Fibroblast of villous mesenchyme (primary cell): ENCODE results near the gene RNFT2. TPM values are rescaled to one million over a fixed set of nuclear protein-coding genes. Genes with fewer than 3 reads are reported as not detected.
"Not testable (repeated sequence)": the region's sequence is repeated elsewhere in the genome, so short reads cannot be mapped to it uniquely, and the experiment has no call there.

ENCODE experiments used
- DNase-seq: peaks from one replicate; pipeline ENCODE4 v3.0.0-alpha.2; 2010; ENCODE audit warnings: low read depth
- H3K4me3 ChIP-seq: 2 replicates; pipeline ENCODE4 v1.5.1; 2011; ENCODE audit warnings: low read depth, mild to moderate bottlenecking, low read length
- CTCF ChIP-seq: IDR thresholded peaks from 2 replicates; pipeline ENCODE4 v1.5.1; 2012; ENCODE audit warnings: low read depth, mild to moderate bottlenecking, low read length; ENCODE audit not compliant: insufficient read depth
- total RNA-seq: library from RNA; depleted of rRNA; stranded (reverse); fragments of >200 nt; gene quantifications from 2 replicates; pipeline ENCODE4 v1.2.3, GENCODE V29; 2012

Gene RNFT2
- total RNA-seq, 1 donor, result 7.3 TPM

DNA sequence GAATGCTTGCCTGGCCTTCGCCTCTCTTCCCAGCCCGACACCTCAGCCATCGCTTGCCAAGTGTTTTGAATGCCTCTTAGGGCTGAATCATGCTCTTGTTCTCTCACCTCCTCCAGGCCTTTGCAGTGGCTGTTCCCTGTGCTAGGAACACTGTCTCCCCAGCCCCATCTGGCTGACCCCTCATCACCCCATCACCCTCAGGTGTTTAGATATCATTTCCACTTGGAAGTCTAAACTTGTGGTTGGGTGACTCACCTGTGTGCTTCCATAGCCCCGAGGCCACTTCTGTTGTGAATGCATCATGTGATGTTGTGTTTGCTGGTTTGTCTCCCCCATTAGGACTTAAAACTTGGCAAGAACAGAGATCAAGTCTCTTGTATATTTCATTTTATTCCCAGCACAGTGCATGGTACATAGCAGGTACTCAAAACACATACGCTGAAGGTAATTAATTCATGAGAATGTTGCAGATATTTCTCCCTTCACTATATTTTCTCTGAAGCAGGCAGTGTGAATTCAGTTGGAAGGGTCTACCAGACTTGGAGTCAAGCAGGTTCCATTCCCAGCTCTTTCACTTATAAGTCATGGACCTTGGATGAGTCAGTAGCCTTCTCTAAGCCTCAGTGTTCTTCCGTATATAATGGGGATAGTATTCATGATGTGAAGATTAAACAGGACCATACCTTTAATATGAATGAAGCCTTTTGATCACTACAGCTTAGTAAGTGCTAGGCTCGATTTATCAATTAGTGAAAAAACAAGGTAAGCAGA lies 75.3 kb downstream of the RNFT2 start:
- H3K4me3 ChIP-seq, result no peak overlapping the region
- no peak for DNase-seq

GRCh38 chr12:116814766-116815165 lies 76.7 kb downstream of the RNFT2 start:
- DNase-seq, H3K4me3 ChIP-seq: not testable (repeated sequence)

More for the DNA sequence above, 75.3 kb downstream of the RNFT2 start:
- no peak for TF ChIP-seq CTCF

DNA sequence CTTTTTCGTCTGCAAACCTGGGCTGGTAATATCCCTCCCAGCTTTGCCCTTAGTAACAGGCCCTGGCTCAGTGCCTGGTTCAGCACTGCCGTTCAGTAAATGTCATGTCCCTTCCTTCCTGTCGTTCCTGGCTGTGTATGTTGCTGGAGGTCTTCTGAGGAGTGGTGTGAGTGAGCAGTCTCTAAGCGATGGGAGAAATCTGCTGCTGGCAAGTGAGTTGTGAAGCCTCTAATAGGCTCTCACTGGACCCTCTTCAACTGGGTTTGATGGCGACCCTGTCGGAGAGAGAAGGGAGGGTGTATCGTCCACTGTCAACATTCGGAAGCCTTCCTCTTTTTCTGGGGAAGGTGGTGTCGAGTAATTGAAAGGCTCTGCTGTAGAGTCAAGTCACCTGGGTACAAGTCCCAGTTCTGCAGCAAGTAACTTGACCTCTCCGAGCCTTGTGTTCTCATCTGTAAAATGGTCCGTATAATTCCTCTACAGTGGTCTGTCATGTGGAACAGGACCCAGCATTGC lies 80.3 kb downstream of the RNFT2 start:
- TF ChIP-seq CTCF, result no peak
- DNase-seq, result peak; percentile 7
- peak overlapping the region; percentile 76 for H3K4me3 ChIP-seq

- peak overlapping the region; percentile 76 for H3K4me3 ChIP-seq
- no peak for TF ChIP-seq CTCF
- DNase-seq, result peak; percentile 96
These were observed 81.1 kb downstream of the RNFT2 start for GRCh38 chr12:116818948-116819832.

DNA sequence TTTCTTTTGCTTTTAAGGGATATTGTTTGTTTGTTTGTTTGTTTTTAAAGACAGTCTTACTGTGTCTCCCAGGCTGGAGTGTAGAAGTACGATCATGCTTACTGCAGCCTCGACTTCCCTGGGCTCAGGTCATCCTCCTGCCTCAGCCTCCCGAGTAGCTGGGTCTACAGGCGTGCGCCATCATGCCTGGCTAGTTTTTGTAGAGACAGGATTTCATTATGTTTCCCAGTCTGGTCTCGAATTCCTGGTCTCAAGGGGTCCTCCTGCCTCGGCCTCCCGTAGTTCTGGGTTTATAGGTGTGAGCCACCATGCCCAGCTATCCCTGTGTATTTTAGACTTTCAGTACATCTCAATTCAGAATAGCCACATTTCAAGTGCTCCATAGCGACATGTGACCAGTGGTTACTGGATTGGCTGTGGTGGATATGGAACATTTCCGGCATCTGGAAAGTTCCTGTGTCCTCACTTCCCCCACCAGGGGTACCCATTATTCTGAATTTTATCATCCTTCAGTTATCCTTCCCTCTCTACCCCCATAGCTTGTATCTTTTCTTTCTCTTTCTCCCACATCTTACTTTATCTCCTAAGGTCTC lies 82.0 kb downstream of the RNFT2 start:
- no peak overlapping the region for H3K4me3 ChIP-seq
- TF ChIP-seq CTCF, result no peak
- DNase-seq, result no peak

DNA sequence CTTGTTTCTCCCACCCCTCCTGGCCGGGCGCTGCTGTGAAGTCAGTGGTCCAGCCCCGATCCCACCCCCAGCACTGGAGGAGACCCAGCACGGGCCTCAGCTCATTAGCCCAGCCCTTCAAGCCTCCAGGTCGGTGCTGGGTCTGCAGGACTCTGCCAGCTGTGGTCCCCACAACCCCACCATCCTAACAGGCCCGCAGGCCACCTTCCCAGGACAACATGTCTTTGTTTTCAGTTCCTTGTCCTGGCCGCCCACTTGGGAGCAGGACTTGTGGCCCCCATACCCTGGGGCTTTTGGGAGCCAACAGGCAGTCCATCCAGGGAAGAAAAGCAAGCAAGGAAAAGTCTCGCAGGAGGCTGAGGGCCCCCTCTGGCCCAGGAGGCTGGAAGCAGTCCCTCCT lies 83.2 kb downstream of the RNFT2 start:
- no peak for TF ChIP-seq CTCF
- DNase-seq, result no peak
- H3K4me3 ChIP-seq, result no peak overlapping the region

DNA sequence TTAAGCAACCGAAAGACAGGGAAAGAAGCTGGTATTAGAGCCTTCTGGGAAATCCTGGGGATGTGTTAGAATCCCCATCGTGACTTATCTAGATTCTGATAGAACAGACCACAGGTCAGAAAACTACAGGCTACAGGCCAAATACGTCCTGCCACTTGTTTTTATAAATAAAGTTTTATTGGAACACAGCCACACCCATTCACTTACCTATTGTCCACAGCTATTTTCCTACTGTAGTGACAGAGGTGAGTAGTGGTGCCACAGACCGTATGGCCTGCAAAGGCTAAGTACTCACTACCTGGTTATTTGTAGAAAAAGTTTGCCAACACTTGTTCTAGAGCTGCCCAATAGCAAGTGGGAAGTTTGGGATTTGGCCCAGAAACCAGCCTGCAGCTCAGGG lies 89.3 kb downstream of the RNFT2 start:
- TF ChIP-seq CTCF, result no peak
- DNase-seq, result no peak
- H3K4me3 ChIP-seq, result no peak overlapping the region
